Keratinocyte (primary cell): ENCODE results near the gene PRODH. TPM values are rescaled to one million over a fixed set of nuclear protein-coding genes. Genes with fewer than 3 reads are reported as not detected.

Experiments
- DNase-seq: peaks from one replicate; pipeline ENCODE4 v3.0.0-alpha.2; 2011; ENCODE audit warnings: low read depth, missing footprints, low spot score
- FAIRE-seq: peaks from 2 replicates; lab custom pipeline; 2011; peaks lifted over from hg19 to GRCh38; lab: Jason Lieb, UNC
- H2AFZ ChIP-seq: 2 replicates; pipeline ENCODE4 v1.6.0; 2012; ENCODE audit warnings: low read length, control low read depth, inconsistent platforms; ENCODE audit not compliant: control insufficient read depth
- H3K27ac ChIP-seq: 2 replicates; pipeline ENCODE4 v1.5.1; 2011; ENCODE audit warnings: low read length; ENCODE audit not compliant: control insufficient read depth, insufficient read depth
- H3K27me3 ChIP-seq: 3 replicates; pipeline ENCODE4 v1.6.0; 2011; ENCODE audit warnings: low read length; ENCODE audit not compliant: control insufficient read depth, insufficient read depth; ENCODE audit errors: extremely low read depth
- H3K36me3 ChIP-seq, 2 experiments: 2 replicates in 1 of 2; 3 replicates in 1 of 2; pipeline ENCODE4 v1.5.1; 2011; ENCODE audit warnings: low read length in 2 of 2, mild to moderate bottlenecking in 1 of 2; ENCODE audit not compliant: control insufficient read depth in 2 of 2, insufficient read depth in 2 of 2; ENCODE audit errors: extremely low read depth in 1 of 2
- H3K4me1 ChIP-seq: 3 replicates; pipeline ENCODE4 v1.5.1; 2011; ENCODE audit warnings: low read length; ENCODE audit not compliant: control insufficient read depth, insufficient read depth; ENCODE audit errors: extremely low read depth
- H3K4me2 ChIP-seq: 3 replicates; pipeline ENCODE4 v1.6.0; 2011; ENCODE audit warnings: low read depth, low read length; ENCODE audit not compliant: control insufficient read depth, insufficient read depth; ENCODE audit errors: extremely low read depth
- H3K4me3 ChIP-seq, 3 experiments: fragments of 200-600 bp in 1 of 3; sonication (generic) in 1 of 3; 2 replicates in 2 of 3; 3 replicates in 1 of 3; pipeline ENCODE4 v1.5.1; 2011 to 2016; ENCODE audit warnings: low read length in 3 of 3, mild to moderate bottlenecking in 3 of 3, control low read depth in 2 of 3, inconsistent platforms in 1 of 3, low read depth in 1 of 3, mixed read lengths in 1 of 3, mixed run types in 1 of 3, moderate library complexity in 1 of 3; ENCODE audit not compliant: control insufficient read depth in 2 of 3, insufficient read depth in 2 of 3; ENCODE audit errors: extremely low read depth in 1 of 3
- H3K79me2 ChIP-seq: 2 replicates; pipeline ENCODE4 v1.6.0; 2012; ENCODE audit warnings: low read length; ENCODE audit not compliant: control insufficient read depth, insufficient read depth
- H3K9ac ChIP-seq: 3 replicates; pipeline ENCODE4 v1.6.0; 2011; ENCODE audit warnings: low read length; ENCODE audit not compliant: control insufficient read depth, insufficient read depth; ENCODE audit errors: extremely low read depth
- H3K9me1 ChIP-seq: 3 replicates; pipeline ENCODE4 v1.6.0; 2011; ENCODE audit warnings: low read length; ENCODE audit not compliant: control insufficient read depth, insufficient read depth; ENCODE audit errors: extremely low read depth
- H3K9me3 ChIP-seq: 2 replicates; pipeline ENCODE4 v1.5.1; 2012; ENCODE audit warnings: low read depth, low read length; ENCODE audit not compliant: control insufficient read depth
- H4K20me1 ChIP-seq: 3 replicates; pipeline ENCODE4 v1.6.0; 2011; ENCODE audit warnings: low read length; ENCODE audit not compliant: control insufficient read depth, insufficient read depth; ENCODE audit errors: extremely low read depth
- CTCF ChIP-seq, 3 experiments: IDR thresholded peaks in 1 of 3; conservative IDR thresholded peaks in 1 of 3; optimal IDR thresholded peaks in 1 of 3; 2 replicates in 2 of 3; 3 replicates in 1 of 3; pipeline versions ENCODE3 to v1.5.1; 2011; ENCODE audit warnings: low read length in 3 of 3, mild to moderate bottlenecking in 3 of 3, moderate library complexity in 2 of 3, control low read depth in 1 of 3, inconsistent platforms in 1 of 3; ENCODE audit not compliant: insufficient read depth in 2 of 3; ENCODE audit errors: extremely low read depth in 1 of 3
- EZH2 ChIP-seq: IDR thresholded peaks from one replicate; pipeline ENCODE4 v1.6.1; 2012; ENCODE audit warnings: inconsistent platforms, mild to moderate bottlenecking, low read length, moderate library complexity
- dilution Hi-C: fragments of 300-500 bp; cut with MboI; formaldehyde crosslinking; loops from one replicate; pipeline ENCODE4 v1.7.0; 2020; ENCODE audit warnings: low sequenced_read_pairs; ENCODE audit not compliant: extremely low pct_ligation_motif_present
- polyA plus RNA-seq, 5 experiments: library from polyadenylated mRNA; depleted of rRNA in 3 of 5; stranded (reverse) in 3 of 5; stranded (forward) in 1 of 5; unstranded in 1 of 5; fragments of >200 nt; gene quantifications; 1 replicate in 1 of 5; 2 replicates in 3 of 5; 3 replicates in 1 of 5; pipeline versions ENCODE4 v1.2.1 to v1.2.3, GENCODE V29; 2011 to 2012; ENCODE audit warnings: missing spikeins in 2 of 5, low read depth in 1 of 5, low replicate concordance in 1 of 5

Gene PRODH
- polyA plus RNA-seq, 1 donor (not counting 4 experiments of a cell fraction or from before 2014, with no cell fraction given): 12.3 TPM

GRCh38 chr22:18978506-18978905 lies 42.4 kb upstream of the PRODH start:
- no peaks in the 10 kb centered on the region for H4K20me1 ChIP-seq
- no peaks in the 10 kb centered on the region for H3K27me3 ChIP-seq
- H3K9ac ChIP-seq: no peak overlapping the region
- no peak for TF ChIP-seq CTCF (optimal IDR thresholded peaks at IDR 0.05 in 1 of 3, IDR thresholded peaks at IDR 0.05 in 1 of 3, conservative IDR thresholded peaks at IDR 0.05 in 1 of 3; ENCODE audit: extremely low read depth in 1 of 3, insufficient read depth in 2 of 3, low read length in 3 of 3)
- no peak for TF ChIP-seq EZH2
- no peaks in the 10 kb centered on the region for H3K9me1 ChIP-seq
- FAIRE-seq (no peak), DNase-seq (no peak)
- H3K79me2 ChIP-seq: no peaks in the 10 kb centered on the region
- dilution Hi-C loops: no loop called here
- no peaks in the 10 kb centered on the region for H3K4me1 ChIP-seq
- no peak overlapping the region for H2AFZ ChIP-seq
- H3K27ac ChIP-seq: no peak overlapping the region
- peaks cover 5% of the 10 kb centered on the region for H3K9me3 ChIP-seq
- H3K36me3 ChIP-seq: no peaks in the 10 kb centered on the region
- H3K4me2 ChIP-seq: no peak overlapping the region
- H3K4me3 ChIP-seq: no peak overlapping the region

GRCh38 chr22:18977824-18978425 lies 41.8 kb upstream of the PRODH start:
- DNase-seq (no peak), FAIRE-seq (no peak)
- no peak overlapping the region for H3K27ac ChIP-seq
- H3K4me3 ChIP-seq: no peak overlapping the region
- dilution Hi-C loops: no loop called here
- H3K36me3 ChIP-seq: no peaks in the 10 kb centered on the region
- H4K20me1 ChIP-seq: no peaks in the 10 kb centered on the region
- no peaks in the 10 kb centered on the region for H3K4me1 ChIP-seq
- no peaks in the 10 kb centered on the region for H3K9me1 ChIP-seq
- no peak overlapping the region for H3K4me2 ChIP-seq
- peaks cover 5% of the 10 kb centered on the region for H3K9me3 ChIP-seq
- H2AFZ ChIP-seq: no peak overlapping the region
- TF ChIP-seq CTCF (optimal IDR thresholded peaks at IDR 0.05 in 1 of 3, IDR thresholded peaks at IDR 0.05 in 1 of 3, conservative IDR thresholded peaks at IDR 0.05 in 1 of 3; ENCODE audit: extremely low read depth in 1 of 3, insufficient read depth in 2 of 3, low read length in 3 of 3): no peak
- TF ChIP-seq EZH2: no peak
- H3K79me2 ChIP-seq: no peaks in the 10 kb centered on the region
- H3K27me3 ChIP-seq: no peaks in the 10 kb centered on the region
- no peak overlapping the region for H3K9ac ChIP-seq
